Mononuclear cell (primary cell): Measurements from ENCODE around the gene CAPN13. TPM values are rescaled to one million over a fixed set of nuclear protein-coding genes. Genes with fewer than 3 reads are reported as not detected.

Source experiments
- H3K27me3 ChIP-seq: 2 replicates; pipeline ENCODE4 v1.6.0; 2011; ENCODE audit warnings: low read length, control low read depth; ENCODE audit not compliant: insufficient read depth
- H3K4me1 ChIP-seq: 2 replicates; pipeline ENCODE4 v1.5.1; 2011; ENCODE audit warnings: mild to moderate bottlenecking, low read length, control low read depth; ENCODE audit not compliant: insufficient read depth
- H3K4me3 ChIP-seq: 2 replicates; pipeline ENCODE4 v1.5.1; 2011; ENCODE audit warnings: mild to moderate bottlenecking, low read length, moderate library complexity
- H3K9me3 ChIP-seq: 2 replicates; pipeline ENCODE4 v1.5.1; 2011; ENCODE audit warnings: low read depth, mild to moderate bottlenecking, control low read depth, low read length
- total RNA-seq: library from RNA; depleted of rRNA; stranded (reverse); fragments of >200 nt; gene quantifications from one replicate; pipeline ENCODE4 v1.2.3, GENCODE V29; 2012

CAPN13 gene
- total RNA-seq, 1 donor: under 0.01 TPM

DNA sequence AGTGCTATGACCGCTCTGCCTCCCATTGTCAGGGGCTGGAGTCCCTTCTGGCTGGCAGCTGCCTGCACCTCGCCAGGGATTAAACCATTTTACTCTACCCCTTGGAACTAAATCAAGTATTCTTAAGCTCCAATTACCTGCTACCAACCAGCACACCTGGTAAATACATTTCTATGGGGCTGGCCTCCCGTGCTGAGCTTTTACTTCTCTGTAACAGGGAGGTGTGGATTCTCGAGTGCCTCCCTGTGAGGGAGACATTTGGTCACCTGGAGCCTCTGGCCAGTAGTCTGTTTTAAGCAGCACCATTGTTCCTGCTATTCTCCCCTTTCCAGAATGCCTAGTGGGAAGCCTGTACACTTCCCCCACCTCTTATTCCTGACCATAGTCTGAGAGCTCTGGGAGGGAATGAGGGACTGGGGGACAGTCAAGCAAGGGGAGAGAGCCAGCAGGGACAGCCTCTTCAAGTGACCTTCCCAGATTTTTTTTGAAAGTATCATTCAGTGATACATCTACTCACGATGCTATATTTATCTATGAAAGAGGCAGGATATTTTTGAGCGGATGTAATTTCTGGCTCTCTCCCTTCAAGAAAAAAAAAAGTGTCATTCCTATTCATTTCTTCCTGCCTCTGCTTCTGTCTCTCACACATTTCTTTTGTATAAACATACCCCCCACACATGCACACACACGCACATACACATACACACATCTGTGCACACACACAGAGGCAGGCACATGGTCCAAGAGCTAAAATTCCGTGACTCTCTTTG lies 112.8 kb downstream of the CAPN13 start:
- no peaks in the 10 kb centered on the region for H3K4me1 ChIP-seq
- peaks cover 2% of the 10 kb centered on the region for H3K27me3 ChIP-seq
- no peaks in the 10 kb centered on the region for H3K9me3 ChIP-seq
- no peak overlapping the region for H3K4me3 ChIP-seq

- no peaks in the 10 kb centered on the region for H3K9me3 ChIP-seq
- H3K4me3 ChIP-seq: no peak overlapping the region
- peaks cover 2% of the 10 kb centered on the region for H3K27me3 ChIP-seq
- H3K4me1 ChIP-seq: no peaks in the 10 kb centered on the region
Measured at GRCh38 chr2:30693821-30694281, 113.4 kb downstream of the CAPN13 start.

DNA sequence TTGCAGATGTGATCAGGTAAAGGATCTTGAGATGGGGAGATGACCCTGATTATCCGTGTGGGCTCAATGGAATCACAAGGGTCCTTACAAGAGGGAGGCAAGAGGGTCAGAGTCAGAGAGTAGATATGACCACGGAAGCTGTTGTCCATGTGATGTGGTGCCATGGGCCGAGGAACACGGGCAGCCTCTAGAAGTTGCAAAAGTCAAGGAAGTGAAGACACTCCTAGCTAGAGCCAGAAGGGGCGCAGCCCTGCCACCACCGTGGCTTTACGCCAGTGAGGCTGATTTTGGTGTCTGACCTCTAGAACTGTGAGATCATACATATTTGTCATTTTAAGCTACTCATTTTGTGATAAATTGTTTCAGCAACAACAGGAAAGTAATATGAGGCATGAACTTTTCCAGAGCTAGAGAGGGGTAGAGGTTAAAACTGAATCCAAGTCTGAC lies 114.4 kb downstream of the CAPN13 start:
- H3K27me3 ChIP-seq: peaks cover 2% of the 10 kb centered on the region
- H3K4me3 ChIP-seq: no peak overlapping the region
- H3K9me3 ChIP-seq: no peaks in the 10 kb centered on the region
- no peaks in the 10 kb centered on the region for H3K4me1 ChIP-seq

DNA sequence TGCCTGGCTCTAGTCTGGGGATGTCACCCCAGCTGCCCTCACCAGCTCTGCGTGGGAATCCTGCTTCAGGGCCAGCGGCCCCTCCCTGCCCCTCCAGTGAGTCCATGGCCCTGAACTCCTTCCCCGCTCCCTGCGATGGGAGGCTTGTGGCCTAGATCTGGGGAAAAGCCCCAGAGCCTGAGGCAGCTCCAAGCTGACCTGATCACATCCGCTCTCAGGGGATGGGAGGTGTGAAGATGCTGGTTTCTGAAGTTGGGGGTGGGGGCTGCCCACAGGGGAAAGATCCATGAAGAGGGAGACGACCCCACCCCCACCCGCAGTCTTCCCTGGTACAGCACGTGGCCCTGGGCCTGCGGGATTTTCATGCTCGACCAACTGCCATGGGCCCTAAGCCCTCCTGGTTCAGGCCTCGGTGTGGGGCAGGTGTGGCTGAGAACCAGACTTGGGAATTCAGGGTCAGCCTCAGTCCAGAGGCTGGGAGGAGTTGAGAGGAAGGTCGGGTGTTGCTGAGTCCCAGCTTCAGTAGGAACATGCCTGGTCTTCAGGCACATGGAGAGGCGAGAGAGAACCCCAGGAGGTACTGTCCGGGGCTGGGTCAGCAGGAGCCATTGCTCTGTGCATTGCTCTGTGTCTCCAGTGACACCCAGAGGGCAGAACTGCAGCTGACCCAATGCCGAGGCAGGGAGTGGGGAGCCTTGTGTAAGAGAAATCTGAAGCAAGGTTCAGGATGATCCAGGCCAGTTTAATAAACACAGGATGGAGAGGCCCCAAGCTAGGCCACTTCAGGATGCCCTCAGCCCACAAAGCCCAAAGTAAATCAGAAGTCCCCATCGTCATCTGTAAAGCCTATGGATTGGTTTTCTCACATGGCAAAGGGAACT lies 115.1 kb downstream of the CAPN13 start:
- Histone ChIP-seq H3K4me1 (no peaks in the 10 kb centered on the region), H3K9me3 (no peaks in the 10 kb centered on the region), H3K27me3 (peaks cover 2% of the 10 kb centered on the region), H3K4me3 (no peak overlapping the region)

- Histone ChIP-seq H3K4me3 (no peak overlapping the region), H3K9me3 (no peaks in the 10 kb centered on the region)
Measured at GRCh38 chr2:30691091-30691947, 115.9 kb downstream of the CAPN13 start.

GRCh38 chr2:30690126-30690561 lies 117.1 kb downstream of the CAPN13 start:
- H3K4me1 ChIP-seq: no peaks in the 10 kb centered on the region
- H3K9me3 ChIP-seq: no peaks in the 10 kb centered on the region
- H3K27me3 ChIP-seq: peaks cover 2% of the 10 kb centered on the region
- H3K4me3 ChIP-seq: no peak overlapping the region

More at GRCh38 chr2:30691091-30691947, 115.9 kb downstream of the CAPN13 start:
- Histone ChIP-seq H3K27me3 (peaks cover 2% of the 10 kb centered on the region), H3K4me1 (no peaks in the 10 kb centered on the region)

DNA sequence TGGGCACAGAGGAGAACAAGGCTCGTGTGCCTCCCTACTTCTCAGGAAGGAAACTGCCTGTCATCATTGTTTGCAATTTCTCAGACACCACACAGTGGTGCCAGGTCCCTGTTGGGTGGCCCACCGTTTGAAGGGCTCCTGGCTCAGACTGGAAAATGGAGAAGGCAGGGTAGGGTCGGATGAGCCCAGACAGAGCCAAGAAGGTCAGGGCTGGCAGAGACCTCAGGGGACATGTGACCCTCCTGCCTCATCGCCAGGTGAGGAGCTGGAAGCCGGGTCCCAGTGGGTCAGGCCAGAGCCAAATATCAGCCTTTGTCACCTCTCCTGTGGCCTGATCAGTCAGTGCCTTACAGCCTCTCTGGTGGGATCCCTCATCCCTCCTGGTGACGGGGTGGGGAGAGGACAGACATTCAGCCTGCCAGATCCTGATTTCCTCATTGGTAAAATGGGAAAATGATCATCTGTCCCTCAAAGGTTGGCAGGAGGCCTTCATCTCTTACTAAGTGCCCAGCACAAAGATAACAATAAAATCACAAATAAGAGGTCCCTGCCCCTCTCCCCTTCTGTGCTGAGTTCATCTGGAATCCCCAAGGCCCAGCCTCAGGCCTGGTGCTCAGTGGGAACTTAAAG lies 117.6 kb downstream of the CAPN13 start:
- Histone ChIP-seq H3K4me1 (no peaks in the 10 kb centered on the region), H3K4me3 (no peak overlapping the region)

GRCh38 chr2:30688956-30689401 lies 118.3 kb downstream of the CAPN13 start:
- no peaks in the 10 kb centered on the region for H3K9me3 ChIP-seq
- H3K4me1 ChIP-seq: no peaks in the 10 kb centered on the region
- H3K4me3 ChIP-seq: no peak overlapping the region
- no peaks in the 10 kb centered on the region for H3K27me3 ChIP-seq

More for the DNA sequence above, 117.6 kb downstream of the CAPN13 start:
- Histone ChIP-seq H3K27me3 (no peaks in the 10 kb centered on the region), H3K9me3 (no peaks in the 10 kb centered on the region)

- no peaks in the 10 kb centered on the region for H3K4me1 ChIP-seq
- H3K4me3 ChIP-seq: no peak overlapping the region
- no peaks in the 10 kb centered on the region for H3K9me3 ChIP-seq
- H3K27me3 ChIP-seq: no peaks in the 10 kb centered on the region
Measured at GRCh38 chr2:30686669-30687068, 120.6 kb downstream of the CAPN13 start.

DNA sequence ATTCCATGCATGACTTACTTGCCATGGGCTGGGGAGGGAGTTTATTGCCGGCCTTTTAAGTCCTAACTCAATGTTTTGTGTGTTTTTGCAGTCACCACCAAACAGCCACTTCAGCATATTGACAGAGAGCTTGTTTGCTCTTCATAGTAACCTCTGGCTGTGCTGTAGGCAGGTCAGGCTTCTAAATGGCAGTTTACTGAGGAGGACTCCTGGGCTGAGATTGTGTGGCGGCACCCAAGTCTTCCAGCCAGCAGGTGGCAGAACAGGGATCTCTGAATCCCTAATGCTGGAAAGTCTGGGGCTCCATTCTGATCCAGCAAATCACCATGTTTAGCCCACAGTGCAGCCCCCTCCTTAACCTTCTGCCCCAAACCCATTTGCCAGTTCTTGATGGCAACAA lies 121.2 kb downstream of the CAPN13 start:
- H3K9me3 ChIP-seq: no peaks in the 10 kb centered on the region
- no peaks in the 10 kb centered on the region for H3K27me3 ChIP-seq
- H3K4me1 ChIP-seq: no peaks in the 10 kb centered on the region
- no peak overlapping the region for H3K4me3 ChIP-seq

DNA sequence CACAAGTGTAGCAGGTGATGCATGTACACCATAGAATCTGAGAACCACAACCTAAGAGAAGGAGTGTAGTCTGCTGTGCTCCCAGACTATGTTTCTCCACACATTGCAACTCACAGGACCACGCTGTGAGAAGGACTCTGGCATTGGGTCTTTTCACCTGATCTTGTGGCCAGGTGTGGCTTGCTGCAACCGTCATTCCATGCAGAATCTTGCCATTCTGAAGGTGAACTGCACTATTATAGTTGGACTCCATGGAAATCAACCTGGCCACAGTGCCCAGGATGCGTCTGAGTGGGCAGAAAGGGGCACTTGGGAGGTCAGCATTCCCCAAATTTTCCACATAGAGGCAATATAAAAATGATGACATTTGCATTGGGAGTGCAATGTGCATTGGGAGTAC lies 122.2 kb downstream of the CAPN13 start:
- Histone ChIP-seq H3K4me1 (no peaks in the 10 kb centered on the region), H3K9me3 (no peaks in the 10 kb centered on the region), H3K27me3 (no peaks in the 10 kb centered on the region), H3K4me3 (no peak overlapping the region)

DNA sequence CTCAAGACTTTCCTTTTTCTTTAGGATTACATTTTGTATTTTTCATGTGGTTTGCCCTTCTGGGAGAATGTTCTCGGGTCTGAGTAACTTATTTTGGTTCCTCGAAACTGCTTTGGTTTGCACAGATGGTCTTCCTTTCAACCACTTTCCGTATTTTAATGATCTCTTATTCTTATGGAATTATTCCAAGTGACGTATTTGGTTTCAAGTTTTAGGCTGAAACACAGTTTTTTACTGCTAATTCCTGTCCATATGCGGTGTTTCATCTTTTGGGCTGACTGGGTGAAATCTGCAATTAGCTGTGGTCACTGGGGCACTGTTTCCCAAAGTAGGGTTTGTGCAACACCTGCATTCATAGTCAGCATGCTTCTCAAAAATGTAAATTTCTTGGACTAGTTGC lies 122.7 kb downstream of the CAPN13 start:
- Histone ChIP-seq H3K4me1 (no peaks in the 10 kb centered on the region), H3K4me3 (no peak overlapping the region), H3K27me3 (no peaks in the 10 kb centered on the region), H3K9me3 (no peaks in the 10 kb centered on the region)

DNA sequence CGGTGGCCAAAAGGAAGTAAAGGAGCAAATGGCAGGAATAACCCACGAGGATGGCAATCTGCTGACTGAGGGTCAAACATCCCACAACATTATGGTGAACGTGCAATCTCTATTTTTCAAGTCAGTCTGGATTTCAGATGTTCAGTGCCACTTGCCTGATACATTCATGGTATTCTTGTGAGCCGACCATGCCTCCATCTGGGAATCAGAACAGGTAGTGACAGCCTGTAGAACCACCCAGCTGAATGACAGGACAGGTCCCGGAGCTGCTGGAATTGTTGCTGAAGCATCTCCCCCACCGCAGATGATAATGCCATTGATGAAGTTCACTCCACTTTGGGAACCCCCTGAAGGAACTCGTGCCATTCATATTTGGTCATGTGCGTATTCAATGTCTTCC lies 123.2 kb downstream of the CAPN13 start:
- Histone ChIP-seq H3K4me1 (no peaks in the 10 kb centered on the region), H3K27me3 (no peaks in the 10 kb centered on the region), H3K4me3 (no peak overlapping the region), H3K9me3 (no peaks in the 10 kb centered on the region)

GRCh38 chr2:30683236-30683956 lies 123.8 kb downstream of the CAPN13 start:
- H3K9me3 ChIP-seq: no peaks in the 10 kb centered on the region
- H3K4me1 ChIP-seq: no peaks in the 10 kb centered on the region
- no peak overlapping the region for H3K4me3 ChIP-seq
- H3K27me3 ChIP-seq: no peaks in the 10 kb centered on the region
